Vagina (tissue), 2 donors: ENCODE measurements around the gene MID1IP1.

Experiments used
- POLR2A ChIP-seq, 2 donors: fragments of 450-650 bp; IDR thresholded peaks; one replicate each; pipeline ENCODE4 v1.6.1; 2017; ENCODE audit warnings: antibody characterized with exemption in 2 of 2, mild to moderate bottlenecking in 2 of 2, moderate library complexity in 2 of 2
- POLR2AphosphoS5 ChIP-seq, 2 donors: sonication (generic); formaldehyde crosslinking; IDR thresholded peaks; one replicate each; pipeline ENCODE4 v1.9.0; 2017; ENCODE audit warnings: antibody characterized with exemption in 2 of 2, mild to moderate bottlenecking in 2 of 2, low read depth in 1 of 2; ENCODE audit not compliant: insufficient read depth in 1 of 2

DNA sequence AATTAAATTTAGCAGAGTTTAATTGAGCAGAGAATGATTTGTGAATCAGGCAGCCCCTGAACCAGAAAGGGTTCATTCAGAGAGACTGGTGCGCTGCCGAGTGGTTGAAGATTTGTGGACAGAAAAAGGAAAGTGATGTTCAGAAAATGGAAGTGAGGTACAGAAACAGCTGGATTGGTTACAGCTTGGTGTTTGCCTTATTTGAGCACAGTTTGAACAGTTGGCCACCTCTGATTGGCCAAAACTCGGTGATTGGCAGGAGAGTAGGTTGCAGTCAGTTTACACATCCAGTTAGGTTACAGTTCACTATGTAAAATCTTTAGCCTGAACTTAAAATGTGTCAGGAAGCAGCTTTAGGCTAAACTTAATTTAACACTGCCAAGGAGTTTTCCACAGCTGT lies 14.9 kb downstream of the MID1IP1 start:
- no peak for TF ChIP-seq POLR2AphosphoS5 (IDR thresholded peaks at IDR 0.05; ENCODE audit: insufficient read depth in 1 of 2, low read depth in 1 of 2)
- no peak for TF ChIP-seq POLR2A (IDR thresholded peaks at IDR 0.05)
